Right ventricle myocardium inferior (tissue), 1 donor: ENCODE data around the gene TAAR2. TPM values are rescaled to one million over a fixed set of nuclear protein-coding genes. Genes with fewer than 3 reads are reported as not detected.
"Not testable (repeated sequence)": the region's sequence is repeated elsewhere in the genome, so short reads cannot be mapped to it uniquely, and the experiment has no call there.

ENCODE experiments used
- ATAC-seq: fragments of 200-7000 bp; cut with Tn5 transposase; one replicate; pipeline ENCODE4 v1.9.1; 2020; ENCODE audit warnings: mild to moderate bottlenecking, moderate library complexity
- DNase-seq: peaks from one replicate; pipeline ENCODE4 v3.0.0; 2021; ENCODE audit errors: missing footprints
- intact Hi-C: fragments of 100-400 bp; cut with DNase I; formaldehyde crosslinking; loops from one replicate; pipeline ENCODE4 v1.11.0; 2022
- long read RNA-seq: library from polyadenylated mRNA; unstranded; transcript quantifications from one replicate; pipeline ENCODE4 v2.0.0, GENCODE V29; 2021
- total RNA-seq: library from RNA; stranded (reverse); fragmentation: NEBNext Ultra II Directional; extraction: Animal tissue kit (Norgen Biotek cat#: 25700); gene quantifications from one replicate; pipeline ENCODE4 v1.2.1, GENCODE V29; 2021
- donor health status: DM: no; HTN: yes; CAD: no; lungs with severe emphysema.

TAAR2 gene
- not detected for total RNA-seq
- long read RNA-seq: 0 reads

DNA sequence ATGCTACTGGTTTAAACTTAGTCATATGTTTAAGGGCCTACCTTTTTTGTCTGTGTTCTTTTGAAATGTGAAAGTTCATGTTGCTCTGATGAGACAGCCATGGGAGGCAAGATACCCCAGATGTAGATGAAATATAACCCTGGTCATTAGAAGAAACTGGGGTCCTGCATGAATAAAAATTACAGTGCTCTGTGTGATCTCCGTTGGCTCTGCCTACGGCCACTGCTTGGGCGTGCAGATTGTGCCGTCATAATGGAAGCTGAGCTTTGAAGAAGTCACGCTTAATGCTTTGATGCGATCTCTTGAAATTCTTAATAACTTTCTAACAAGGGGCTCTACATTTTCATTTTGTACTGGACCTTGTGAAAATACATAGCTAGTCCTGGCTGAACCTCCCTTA is at the start of gene TAAR2:
Gene TAAR2 (minus strand): TSS at position 101 of the 400 bp plus-strand sequence. CDS start 0 bp downstream, at position 101.
- ATAC-seq (no peak), DNase-seq (no peak)
- intact Hi-C loops: no loop called here

DNA sequence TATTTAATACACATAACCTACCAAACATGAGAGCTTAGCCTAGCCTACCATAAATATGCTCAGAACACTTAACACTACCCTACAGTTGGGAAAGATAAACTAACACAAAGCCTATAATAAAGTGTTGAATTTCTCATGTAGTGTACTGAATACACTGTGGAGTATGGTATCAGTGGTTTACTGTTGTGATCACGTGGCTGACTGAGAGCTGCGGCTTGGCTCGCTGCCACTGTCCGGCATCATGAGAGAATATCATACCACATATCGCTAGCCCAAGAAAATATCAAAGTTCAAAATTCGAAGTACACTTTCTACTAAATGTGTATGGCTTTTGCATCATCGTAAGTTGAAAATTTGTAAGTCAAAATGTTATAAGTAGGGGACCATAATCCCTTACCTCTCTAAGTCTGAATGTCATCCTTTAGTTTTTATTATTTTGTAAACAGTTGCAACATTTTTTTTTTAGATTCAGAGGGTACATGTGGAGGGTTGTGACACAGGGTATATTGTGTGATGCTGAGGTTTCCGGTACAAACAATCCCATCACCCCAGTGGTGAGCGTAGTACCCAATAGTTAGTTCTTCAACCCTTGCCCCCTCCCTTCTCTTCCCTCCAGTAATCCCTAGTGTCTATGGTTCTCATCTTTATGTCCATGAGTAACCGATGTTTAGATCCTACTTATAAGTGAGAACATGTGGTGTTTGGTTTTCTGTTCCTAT is 49.5 kb upstream of the TAAR2 start:
- DNase-seq (no peak), ATAC-seq (no peak)
- intact Hi-C loops: no loop called here

- intact Hi-C loops: no loop called here
- no peak for DNase-seq
- no peak for ATAC-seq
These were observed 47.2 kb upstream of the TAAR2 start for GRCh38 chr6:132671295-132671694.

GRCh38 chr6:132669690-132670291 is 45.7 kb upstream of the TAAR2 start:
- no peak for DNase-seq
- ATAC-seq: peak; percentile 39
- intact Hi-C loops: loop anchor here (5.0 kb wide), 1 partner anchor 93 kb away; no protein-coding TSS in a partner anchor

DNA sequence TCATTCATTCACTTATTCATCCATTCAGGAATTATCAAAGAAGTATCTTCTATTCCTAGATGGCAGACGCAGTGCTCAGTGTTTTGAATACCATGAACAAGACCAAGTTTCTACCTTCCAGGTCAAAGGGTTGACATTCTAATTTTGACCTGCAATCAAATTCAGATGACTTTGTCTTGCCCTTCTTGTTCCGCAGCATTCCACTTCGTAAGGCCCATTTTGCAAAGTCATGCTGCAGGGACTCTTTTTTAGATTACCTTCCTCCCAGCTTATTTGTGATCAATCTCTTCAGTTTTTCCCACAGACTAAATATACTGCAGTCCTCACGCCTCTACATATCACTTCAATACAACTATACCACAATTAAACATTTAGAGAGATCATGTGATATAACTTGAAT is 42.0 kb upstream of the TAAR2 start:
- DNase-seq: no peak
- ATAC-seq: no peak
- intact Hi-C loops: loop anchor here (5.0 kb wide), 1 partner anchor 96 kb away; no protein-coding TSS in a partner anchor

GRCh38 chr6:132664309-132665034 is 40.4 kb upstream of the TAAR2 start:
- intact Hi-C loops: loop anchor here (5.0 kb wide), 1 partner anchor 98 kb away; no protein-coding TSS in a partner anchor
- ATAC-seq (no peak), DNase-seq (no peak)

DNA sequence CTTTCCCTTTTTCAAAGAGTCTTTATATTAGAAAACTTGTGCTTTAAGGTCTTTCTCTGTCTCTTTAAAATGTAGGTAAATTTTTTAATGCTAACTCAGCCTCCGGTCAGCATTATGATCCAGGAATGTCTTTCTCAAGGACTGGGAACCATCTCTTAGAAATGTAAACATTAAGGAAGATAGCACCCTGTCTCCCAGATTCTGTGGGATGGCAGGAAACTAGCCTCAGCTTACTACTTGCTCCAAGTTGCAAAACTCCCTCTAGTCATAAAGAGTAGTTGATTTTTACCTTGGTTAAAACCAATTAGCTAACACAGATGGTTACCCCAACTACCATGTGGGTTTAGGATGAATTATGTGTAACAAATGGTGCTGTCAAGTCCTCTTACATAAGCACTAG is 39.6 kb upstream of the TAAR2 start:
- ATAC-seq: no peak
- DNase-seq: no peak
- intact Hi-C loops: no loop called here

- ATAC-seq: no peak
- intact Hi-C loops: no loop called here
- DNase-seq: no peak
These were observed 37.8 kb upstream of the TAAR2 start for GRCh38 chr6:132661906-132662305.

- DNase-seq (no peak), ATAC-seq (no peak)
- intact Hi-C loops: no loop called here
These were observed 35.0 kb upstream of the TAAR2 start, which contains the start of gene TAAR1 for GRCh38 chr6:132659082-132659481. TAAR1 (minus strand) TSS chr6:132659182; CDS start chr6:132646003, 13,179 bp downstream.

DNA sequence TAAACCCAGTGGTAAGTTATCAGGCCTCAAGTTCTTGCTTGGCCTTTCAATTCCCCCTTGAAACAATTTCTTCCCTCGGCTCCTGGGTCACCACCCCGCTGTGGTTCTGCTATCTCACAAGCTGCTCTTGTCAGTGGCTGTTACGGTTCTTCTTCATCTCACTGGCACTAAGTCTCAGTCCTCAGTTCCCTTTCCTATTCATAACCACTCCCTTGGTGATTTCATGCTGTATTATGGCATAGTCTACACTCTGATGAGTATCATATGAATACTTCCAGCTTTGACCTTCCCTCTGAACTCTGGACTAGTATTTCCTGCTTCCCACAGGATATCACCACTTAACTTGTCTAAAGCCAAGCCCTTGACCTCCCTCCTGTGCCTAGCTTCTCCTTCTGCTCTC is 27.0 kb upstream of the TAAR2 start:
- intact Hi-C loops: no loop called here
- DNase-seq: no peak
- no peak for ATAC-seq

GRCh38 chr6:132650429-132650828 is 26.4 kb upstream of the TAAR2 start:
- intact Hi-C loops: no loop called here
- no peak for ATAC-seq
- no peak for DNase-seq

- no peak for ATAC-seq
- DNase-seq: no peak
- intact Hi-C loops: no loop called here
These were observed 24.8 kb upstream of the TAAR2 start for GRCh38 chr6:132648828-132649227.

DNA sequence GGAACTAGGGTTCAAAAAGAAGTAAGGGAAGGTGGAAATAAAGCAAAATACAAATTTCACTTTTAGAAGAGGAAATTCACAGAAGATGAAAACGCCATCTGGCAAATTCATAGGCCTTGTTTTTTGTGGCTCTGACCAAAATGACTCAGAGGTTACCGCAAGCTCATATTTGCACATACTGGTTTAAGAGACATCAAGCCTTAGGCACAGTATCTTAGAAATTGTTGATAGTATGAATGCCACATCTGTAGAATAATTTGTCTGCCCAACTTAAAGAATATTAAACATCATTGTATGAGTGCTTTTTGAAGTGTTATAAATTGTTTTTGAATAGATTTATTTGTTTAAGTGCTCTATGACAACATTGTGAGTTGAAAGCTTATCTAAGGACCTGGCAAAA is 24.3 kb upstream of the TAAR2 start:
- no peak for DNase-seq
- ATAC-seq: no peak
- intact Hi-C loops: no loop called here

- DNase-seq (no peak), ATAC-seq (no peak)
- intact Hi-C loops: no loop called here
These were observed 19.5 kb upstream of the TAAR2 start for GRCh38 chr6:132643547-132643946.

- ATAC-seq, DNase-seq, intact Hi-C loops: not testable (repeated sequence)
These were observed 13.1 kb upstream of the TAAR2 start for GRCh38 chr6:132637135-132637534.

DNA sequence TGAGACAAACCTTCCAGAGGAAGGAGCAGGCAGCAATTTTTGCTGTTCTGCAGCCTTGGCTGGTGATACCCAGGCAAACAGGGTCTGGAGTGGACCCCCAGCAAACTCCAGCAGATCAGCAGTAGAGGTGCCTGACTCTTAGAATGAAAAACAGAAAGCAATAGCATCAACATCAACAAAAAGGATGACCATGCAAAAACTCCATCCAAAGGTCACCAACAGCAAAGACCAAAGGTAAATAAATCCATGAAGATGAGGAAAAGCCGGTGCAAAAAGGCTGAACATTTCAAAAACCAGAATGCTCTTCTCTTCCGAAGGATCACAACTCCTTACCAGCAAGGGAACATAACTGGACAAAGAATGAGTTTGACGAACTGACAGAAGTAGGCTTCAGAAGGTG is 11.8 kb upstream of the TAAR2 start:
- intact Hi-C loops, DNase-seq, ATAC-seq: not testable (repeated sequence)

- DNase-seq, intact Hi-C loops, ATAC-seq: not testable (repeated sequence)
These were observed 11.2 kb upstream of the TAAR2 start for GRCh38 chr6:132635288-132635687.

DNA sequence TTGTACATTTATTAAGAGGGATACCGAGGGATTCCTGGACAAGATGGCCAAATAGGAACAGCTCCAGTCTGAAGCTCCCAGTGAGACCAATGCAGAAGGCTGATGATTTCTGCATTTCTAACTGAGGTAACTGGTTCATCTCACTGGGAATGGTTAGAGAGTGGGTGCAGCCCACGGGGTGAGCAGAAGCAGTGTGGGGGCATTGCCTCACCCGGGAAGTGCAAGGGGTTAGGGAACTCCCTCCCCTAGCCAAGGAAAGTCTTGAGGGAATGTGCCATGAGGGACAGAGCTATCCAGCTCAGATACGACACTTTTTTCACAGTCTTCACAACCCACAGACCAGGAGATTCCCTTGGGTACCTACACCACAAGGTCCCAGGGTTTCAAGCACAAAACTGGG is 10.7 kb upstream of the TAAR2 start:
- intact Hi-C loops: no loop called here
- ATAC-seq (no peak), DNase-seq (no peak)

- ATAC-seq (no peak), DNase-seq (no peak)
- intact Hi-C loops: no loop called here
These were observed 9.3 kb upstream of the TAAR2 start for GRCh38 chr6:132633362-132633761.
